H1 (cell line): ENCODE measurements around the gene TMEM63A. TPM values are rescaled to one million over a fixed set of nuclear protein-coding genes. Genes with fewer than 3 reads are reported as not detected.

Experiments
- CTCF ChIA-PET: fragments of 300-600 bp; sonication (Branson Sonifier 250); formaldehyde crosslinking; loops from one replicate; lab custom pipeline; 2021; ENCODE audit not compliant: partially characterized antibody; lab: Charles Lee
- POLR2A ChIA-PET: fragments of 300-600 bp; sonication (Branson Sonifier 250); formaldehyde crosslinking; loops from one replicate; lab custom pipeline; 2021; ENCODE audit warnings: inconsistent platforms; ENCODE audit not compliant: partially characterized antibody; lab: Charles Lee
- DNase-seq, 2 experiments: peaks; one replicate each; pipeline versions ENCODE4 v3.0.0 to v3.0.0-alpha.2; 2010 to 2022; ENCODE audit warnings: low spot score in 2 of 2, low read depth in 1 of 2, mixed read lengths in 1 of 2
- FAIRE-seq: peaks from 2 replicates; lab custom pipeline; 2011; peaks lifted over from hg19 to GRCh38; lab: Jason Lieb, UNC
- H2AFZ ChIP-seq: 2 replicates; pipeline ENCODE4 v1.8.1; 2012; ENCODE audit warnings: low read length, inconsistent platforms
- H2AK5ac ChIP-seq: 2 replicates; pipeline ENCODE4 v1.6.1; 2013; ENCODE audit warnings: low read depth, low read length
- H2BK120ac ChIP-seq: replicated peaks from 2 replicates; pipeline ENCODE3; 2013; ENCODE audit warnings: low read depth, low read length, inconsistent platforms
- H2BK12ac ChIP-seq: 2 replicates; pipeline ENCODE4 v1.6.1; 2013; ENCODE audit warnings: low read depth, low read length
- H2BK15ac ChIP-seq: 2 replicates; pipeline ENCODE4 v1.6.1; 2013; ENCODE audit warnings: low read length
- H2BK20ac ChIP-seq: 2 replicates; pipeline ENCODE4 v1.6.1; 2013; ENCODE audit warnings: low read length
- H2BK5ac ChIP-seq: 2 replicates; pipeline ENCODE4 v1.6.1; 2013; ENCODE audit warnings: low read depth, low read length
- H3K14ac ChIP-seq: 2 replicates; pipeline ENCODE4 v1.6.1; 2013; ENCODE audit warnings: inconsistent platforms; ENCODE audit not compliant: insufficient read length
- H3K18ac ChIP-seq: 2 replicates; pipeline ENCODE4 v1.6.1; 2013; ENCODE audit warnings: low read length; ENCODE audit errors: extremely low read depth
- H3K23ac ChIP-seq: 2 replicates; pipeline ENCODE4 v1.6.1; 2013; ENCODE audit warnings: inconsistent platforms; ENCODE audit not compliant: insufficient read length
- H3K23me2 ChIP-seq: 2 replicates; pipeline ENCODE4 v1.6.1; 2013; ENCODE audit warnings: low read depth, low read length
- H3K27ac ChIP-seq: 2 replicates; pipeline ENCODE4 v1.6.1; 2011; ENCODE audit warnings: low read depth, low read length, inconsistent platforms
- H3K27me3 ChIP-seq, 4 experiments: replicated peaks in 1 of 4; 1 replicate in 1 of 4; 2 replicates in 3 of 4; pipeline versions ENCODE4 v1.6.1 to v1.8.1; 2011 to 2013; ENCODE audit warnings: low read length in 3 of 4, mild to moderate bottlenecking in 3 of 4, inconsistent platforms in 2 of 4, mixed read lengths in 2 of 4, moderate library complexity in 1 of 4; ENCODE audit not compliant: control insufficient read depth in 3 of 4, insufficient read depth in 3 of 4; ENCODE audit errors: extremely low read depth in 1 of 4
- H3K36me3 ChIP-seq, 4 experiments: 2 replicates each; pipeline versions ENCODE4 v1.6.1 to v1.8.1; 2011 to 2013; ENCODE audit warnings: mild to moderate bottlenecking in 4 of 4, low read length in 3 of 4, moderate library complexity in 2 of 4, control low read depth in 1 of 4, inconsistent platforms in 1 of 4; ENCODE audit not compliant: insufficient read depth in 4 of 4, control insufficient read depth in 2 of 4
- H3K4ac ChIP-seq: replicated peaks from 2 replicates; pipeline ENCODE3; 2013; ENCODE audit warnings: low read length, low read depth, mixed read lengths, inconsistent platforms; ENCODE audit not compliant: insufficient read length
- H3K4me1 ChIP-seq, 4 experiments: replicated peaks in 1 of 4; 1 replicate in 1 of 4; 2 replicates in 3 of 4; pipeline versions ENCODE4 v1.6.1 to v1.8.1; 2011 to 2013; ENCODE audit warnings: low read length in 3 of 4, inconsistent platforms in 2 of 4, mixed read lengths in 1 of 4; ENCODE audit not compliant: insufficient read depth in 4 of 4, control insufficient read depth in 3 of 4
- H3K4me2 ChIP-seq, 2 experiments: 2 replicates each; pipeline versions ENCODE4 v1.6.1 to v1.8.1; 2011 to 2013; ENCODE audit warnings: low read depth in 2 of 2, low read length in 2 of 2, control low read depth in 1 of 2, inconsistent platforms in 1 of 2, mild to moderate bottlenecking in 1 of 2; ENCODE audit not compliant: insufficient read depth in 1 of 2
- H3K4me3 ChIP-seq, 4 experiments: fragments of 200-600, 300-600 bp in 1 of 4; sonication (generic), shearing (Covaris generic), sonication (Bioruptor Twin) in 1 of 4; 2 replicates each; pipeline versions ENCODE4 v1.5.1 to v1.8.1; 2011 to 2016; ENCODE audit warnings: low read length in 4 of 4, low read depth in 3 of 4, control low read depth in 2 of 4, inconsistent platforms in 2 of 4, mild to moderate bottlenecking in 2 of 4, mixed read lengths in 1 of 4, moderate library complexity in 1 of 4; ENCODE audit not compliant: insufficient read depth in 2 of 4; ENCODE audit errors: extremely low read depth in 1 of 4
- H3K56ac ChIP-seq: replicated peaks from 2 replicates; pipeline ENCODE3; 2013; ENCODE audit warnings: low read depth, mild to moderate bottlenecking, mixed read lengths, low read length, inconsistent platforms; ENCODE audit not compliant: insufficient read length
- H3K79me1 ChIP-seq: 2 replicates; pipeline ENCODE4 v1.6.1; 2013; ENCODE audit warnings: low read depth, low read length, control low read depth
- H3K79me2 ChIP-seq, 2 experiments: 2 replicates each; pipeline versions ENCODE4 v1.6.1 to v1.8.1; 2012 to 2013; ENCODE audit warnings: low read length in 2 of 2, mild to moderate bottlenecking in 2 of 2, inconsistent platforms in 1 of 2; ENCODE audit not compliant: insufficient read depth in 2 of 2, control insufficient read depth in 1 of 2
- H3K9ac ChIP-seq, 4 experiments: replicated peaks in 1 of 4; 1 replicate in 1 of 4; 2 replicates in 3 of 4; pipeline versions ENCODE4 v1.6.1 to v1.8.1; 2011 to 2013; ENCODE audit warnings: low read depth in 3 of 4, low read length in 3 of 4, control low read depth in 2 of 4, mild to moderate bottlenecking in 2 of 4, moderate library complexity in 2 of 4, inconsistent platforms in 1 of 4; ENCODE audit errors: extremely low read depth in 1 of 4
- H3K9me3 ChIP-seq, 2 experiments: 2 replicates each; pipeline versions ENCODE4 v1.6.1 to v1.8.1; 2012 to 2013; ENCODE audit warnings: mild to moderate bottlenecking in 2 of 2, moderate library complexity in 2 of 2, control low read depth in 1 of 2, inconsistent platforms in 1 of 2, low read depth in 1 of 2, low read length in 1 of 2, mixed read lengths in 1 of 2; ENCODE audit not compliant: insufficient read depth in 2 of 2
- H4K20me1 ChIP-seq, 2 experiments: replicated peaks in 1 of 2; 2 replicates each; pipeline versions ENCODE3 to v1.8.1; 2011 to 2013; ENCODE audit warnings: inconsistent platforms in 2 of 2, low read length in 2 of 2, mild to moderate bottlenecking in 1 of 2; ENCODE audit not compliant: insufficient read depth in 2 of 2, control insufficient read depth in 1 of 2
- H4K5ac ChIP-seq: 2 replicates; pipeline ENCODE4 v1.6.1; 2013; ENCODE audit warnings: low read length, low read depth, mixed read lengths, inconsistent platforms; ENCODE audit not compliant: insufficient read length
- H4K8ac ChIP-seq: 2 replicates; pipeline ENCODE4 v1.8.0; 2013; ENCODE audit warnings: mild to moderate bottlenecking, moderate library complexity, low read length, inconsistent platforms; ENCODE audit not compliant: insufficient read depth; ENCODE audit errors: extremely low read depth
- H4K91ac ChIP-seq: replicated peaks from 2 replicates; pipeline ENCODE3; 2013; ENCODE audit warnings: low read length, mixed read lengths, inconsistent platforms; ENCODE audit not compliant: insufficient read length
- CTCF ChIP-seq, 3 experiments: IDR thresholded peaks; 1 replicate in 2 of 3; 2 replicates in 1 of 3; pipeline versions ENCODE4 v1.5.1 to v1.6.1; 2011; ENCODE audit warnings: low read length in 3 of 3, mild to moderate bottlenecking in 3 of 3, inconsistent platforms in 2 of 3, low read depth in 1 of 3, moderate library complexity in 1 of 3; ENCODE audit not compliant: insufficient read depth in 1 of 3; ENCODE audit errors: control extremely low read depth in 1 of 3
- EP300 ChIP-seq, 2 experiments: IDR thresholded peaks; 1 replicate in 1 of 2; 2 replicates in 1 of 2; pipeline ENCODE4 v1.6.1; 2011 to 2012; ENCODE audit warnings: low read depth in 2 of 2, low read length in 2 of 2, mild to moderate bottlenecking in 2 of 2, borderline replicate concordance in 1 of 2, inconsistent platforms in 1 of 2, moderate library complexity in 1 of 2
- EZH2 ChIP-seq: fragments of 200-600 bp; sonication (generic); IDR thresholded peaks from 2 replicates; pipeline ENCODE4 v1.7.1; 2012; ENCODE audit warnings: low read depth, mild to moderate bottlenecking, moderate library complexity, low read length, inconsistent platforms; ENCODE audit not compliant: severe bottlenecking
- JUND ChIP-seq: IDR thresholded peaks from 2 replicates; pipeline ENCODE4 v1.6.1; 2011; ENCODE audit warnings: mild to moderate bottlenecking, improper control_type of control experiment, low read length
- RBBP5 ChIP-seq: IDR thresholded peaks from 2 replicates; pipeline ENCODE4 v1.7.1; 2012; ENCODE audit warnings: low read depth, mild to moderate bottlenecking, inconsistent platforms, low read length, moderate library complexity, borderline replicate concordance
- SRF ChIP-seq: IDR thresholded peaks from 2 replicates; pipeline ENCODE4 v1.6.1; 2011; ENCODE audit warnings: mild to moderate bottlenecking, low read depth, low read length, moderate library complexity
- TAF1 ChIP-seq: IDR thresholded peaks from 2 replicates; pipeline ENCODE4 v1.6.1; 2011; ENCODE audit warnings: mild to moderate bottlenecking, low read depth, low read length
- WGBS, 2 experiments: shearing (Covaris generic) in 1 of 2; methylation state at CpG; one replicate each; pipeline versions ENCODE4 v1.1.6 to v1.1.7; 2013 to 2015; ENCODE audit warnings: low lambda C conversion rate in 2 of 2, mixed read lengths in 2 of 2, inconsistent platforms in 1 of 2, low coverage in 1 of 2, missing lambda C conversion rate in 1 of 2; ENCODE audit not compliant: insufficient replicate concordance in 2 of 2, insufficient coverage in 1 of 2, insufficient read length in 1 of 2; ENCODE audit errors: extremely low coverage in 1 of 2, missing lambda C conversion rate in 1 of 2; 5-methylcytosine and 5-hydroxymethylcytosine counted together
- polyA plus RNA-seq, 7 experiments: library from polyadenylated mRNA; depleted of rRNA in 3 of 7; stranded (reverse) in 5 of 7; unstranded in 2 of 7; fragments of >200 nt in 5 of 7; fragments of 200-250 nt in 2 of 7; gene quantifications; 1 replicate in 5 of 7; 2 replicates in 1 of 7; 4 replicates in 1 of 7; pipeline versions ENCODE4 v1.2.1 to v1.2.3, GENCODE V29; 2011 to 2013; ENCODE audit warnings: missing spikeins in 2 of 7, mixed read lengths in 2 of 7
- total RNA-seq: library from RNA; stranded (reverse); fragmentation: NEBNext Ultra II Directional; extraction: Animal tissue kit (Norgen Biotek cat#: 25700); gene quantifications from 2 replicates; pipeline ENCODE4 v1.2.1, GENCODE V29; 2021

TMEM63A gene
- total and polyA plus RNA-seq, 2 of the 8 experiments (the other 6 are each of a cell fraction or from before 2014, with no cell fraction given) = 26.1 to 55.4 TPM

- Histone ChIP-seq H2BK120ac (peak overlapping the region; percentile 61), H2BK5ac (peak overlapping the region; percentile 95), H3K14ac (no peak overlapping the region), H3K79me1 (peaks cover 13% of the 10 kb centered on the region), H3K56ac (peak overlapping the region; percentile 43), H3K4ac (peak overlapping the region; percentile 83), H4K20me1 (peaks cover 0 to 1% of the 10 kb centered on the region in 2 experiments), H3K4me1 (peaks cover 14 to 36% (median 25%) of the 10 kb centered on the region in 4 experiments), H2BK20ac (peak overlapping the region; percentile 92), H3K4me3 (no peak overlapping the region), H3K23ac (no peak overlapping the region), H2BK15ac (peak overlapping the region; percentile 65; the same call in 1 of the 2 replicates), H2AK5ac (peak overlapping the region; percentile 91; the same call in 1 of the 2 replicates), H4K8ac (peak overlapping the region; percentile 28; the same call in 1 of the 2 replicates), H3K9me3 (no peaks in the 10 kb centered on the region), H3K9ac (peak overlapping the region in 3 of 4 experiments; percentile 14 to 37 (median 32); a peak in 5 of 7 replicates), H2AFZ (no peak overlapping the region), H3K79me2 (peaks cover 0 to 27% of the 10 kb centered on the region in 2 experiments; a peak in 1 of 4 replicates), H3K27me3 (no peaks in the 10 kb centered on the region), H3K4me2 (peak overlapping the region; percentile 21 to 44; a peak in 3 of 4 replicates), H3K23me2 (no peaks in the 10 kb centered on the region), H2BK12ac (peak overlapping the region; percentile 93), H4K5ac (peak overlapping the region; percentile 69), H4K91ac (peak overlapping the region; percentile 99), H3K27ac (peak overlapping the region; percentile 40; the same call in 1 of the 2 replicates), H3K36me3 (no peaks in the 10 kb centered on the region), H3K18ac (peak overlapping the region; percentile 64)
- FAIRE-seq = no peak
- POLR2A ChIA-PET = interaction anchor here (0.9 to 13.3 kb wide), 5 partner anchors 9 to 332 kb away, joined by 3 to 166 read pairs (median 4); partner anchors contain the start of gene SRP9
- WGBS, 2 experiments = 84% methylated on average over 14 of the region's 17 CpGs; no CpG with 5 or more reads in 1 of the 2 experiments
- DNase-seq = no peak
- CTCF ChIA-PET = interaction anchor here (0.6 to 2.0 kb wide), 9 partner anchors 7 to 310 kb away, joined by 3 to 8 read pairs (median 5); no protein-coding TSS in a partner anchor
- no peak for TF ChIP-seq CTCF (IDR thresholded peaks at IDR 0.05; ENCODE audit: control extremely low read depth in 1 of 3, insufficient read depth in 1 of 3, low read depth in 1 of 3, low read length in 3 of 3)
- no peak for TF ChIP-seq EP300 (IDR thresholded peaks at IDR 0.05; ENCODE audit: borderline replicate concordance in 1 of 2, low read depth in 2 of 2, low read length in 2 of 2)
- no peak for TF ChIP-seq JUND
- no peak for TF ChIP-seq EZH2
- TF ChIP-seq TAF1 = 0 out of 2 replicates have a peak, but pooled peaks have one; percentile 36
- no peak for TF ChIP-seq SRF
- 0 out of 2 replicates have a peak, but pooled peaks have one; percentile 13 for TF ChIP-seq RBBP5
Observed at GRCh38 chr1:225816643-225817538, 65.3 kb downstream of the TMEM63A start.
